ENCODE results near the gene OR2T12. TPM values are rescaled to one million over a fixed set of nuclear protein-coding genes. Genes with fewer than 3 reads are reported as not detected.

The OR2T12 gene
- total RNA-seq, 6 experiments from 2014 or later: not detected

GRCh38 chr1:248243204-248243603, 60.0 kb downstream of the OR2T12 start:
- no peaks in the 10 kb centered on the region for H3K27me3 ChIP-seq
- intact Hi-C loops (cut with DNase I): no loop called here
- no peaks in the 10 kb centered on the region for H3K4me1 ChIP-seq
- TF ChIP-seq POLR2A (IDR thresholded peaks at IDR 0.05) (no peak), CTCF (IDR thresholded peaks at IDR 0.05) (peak; percentile 35 to 70 (median 58))
- 7% methylated on average over 14 of the region's 14 CpGs for WGBS (ENCODE audit: insufficient coverage, low coverage, low lambda C conversion rate, missing lambda C conversion rate)
- peak; percentile 55 to 68 (median 62) for ATAC-seq
- H3K4me3 ChIP-seq: no peak overlapping the region
- H3K36me3 ChIP-seq: no peaks in the 10 kb centered on the region
- H3K9me3 ChIP-seq: no peaks in the 10 kb centered on the region
- no peak overlapping the region for H3K27ac ChIP-seq
- DNase-seq: no peak

Other genes starting within 250 kb of the OR2T12 start
- not detected for gene OR2L13, start 208.2 kb downstream of the OR2T12 start, total RNA-seq
- gene OR2M5, start 158.3 kb downstream of the OR2T12 start, total RNA-seq: not detected
- not detected for gene OR2M2, start 128.6 kb downstream of the OR2T12 start, total RNA-seq
- gene OR2M3, start 106.2 kb downstream of the OR2T12 start, total RNA-seq: not detected
- not detected for gene OR2M4, start 72.0 kb downstream of the OR2T12 start, total RNA-seq
- gene OR2T33, start 25.4 kb downstream of the OR2T12 start, total RNA-seq: not detected
- not detected for gene OR2M7, start 21.1 kb upstream of the OR2T12 start, total RNA-seq
- gene OR14C36, start 45.4 kb upstream of the OR2T12 start, total RNA-seq: not detected
- not detected for gene OR2T4, start 58.2 kb upstream of the OR2T12 start, total RNA-seq
- not detected for gene OR2T6, start 72.3 kb upstream of the OR2T12 start, total RNA-seq
- gene OR2T1, start 99.6 kb upstream of the OR2T12 start, total RNA-seq: not detected
- not detected for gene OR2T2, start 142.2 kb upstream of the OR2T12 start, total RNA-seq
- gene OR2T3, start 169.9 kb upstream of the OR2T12 start, total RNA-seq: not detected
- gene OR2T5, start 185.2 kb upstream of the OR2T12 start, total RNA-seq: not detected
- not detected for gene OR2G6, start 204.6 kb upstream of the OR2T12 start, total RNA-seq